GM12875 (cell line): ENCODE results near the gene MAP3K15.

Experiments used
- H3K4me3 ChIP-seq: one replicate; pipeline ENCODE4 v1.5.1; 2011; ENCODE audit warnings: low read depth, low read length, control low read depth
- TF ChIP-seq, protein P1 (sequence below): IDR thresholded peaks from 2 replicates; pipeline ENCODE4 v1.5.1; 2011; ENCODE audit warnings: low read depth, mild to moderate bottlenecking, control low read depth, inconsistent platforms, low read length, moderate library complexity, borderline replicate concordance; ENCODE audit not compliant: insufficient read depth

Gene MAP3K15

DNA sequence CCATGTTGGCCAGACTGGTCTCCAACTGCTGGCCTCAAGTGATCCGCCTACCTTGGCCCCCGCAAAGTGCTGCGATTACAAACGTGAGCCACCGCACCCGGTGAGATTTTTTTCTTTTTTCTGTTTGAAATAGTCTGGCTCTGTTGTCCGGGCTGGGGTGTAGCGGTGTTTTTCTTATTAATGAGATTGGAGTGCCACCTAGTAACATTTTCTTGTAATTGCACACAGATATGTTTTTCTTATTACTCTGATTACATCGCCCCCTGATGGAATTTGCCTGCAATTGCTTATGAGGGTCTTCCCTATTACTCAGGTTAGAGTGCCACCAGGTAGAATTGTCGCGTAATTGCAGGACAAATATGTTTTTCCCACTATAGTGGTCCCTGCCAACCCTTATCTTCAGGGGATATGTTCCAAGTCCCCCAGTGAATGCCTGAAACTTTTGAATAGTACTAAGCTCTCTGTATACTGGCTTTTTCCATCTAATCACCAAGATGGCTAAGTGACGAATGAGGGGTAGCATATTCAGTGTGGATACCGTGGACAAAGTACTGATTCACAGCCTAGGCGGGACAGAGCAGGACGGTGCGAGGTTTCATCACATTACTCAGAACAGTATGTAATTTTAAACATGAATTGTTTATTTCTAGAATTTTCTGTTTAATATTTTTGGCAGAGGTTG is 180.2 kb downstream of the MAP3K15 start:
- TF ChIP-seq, protein P1, sequence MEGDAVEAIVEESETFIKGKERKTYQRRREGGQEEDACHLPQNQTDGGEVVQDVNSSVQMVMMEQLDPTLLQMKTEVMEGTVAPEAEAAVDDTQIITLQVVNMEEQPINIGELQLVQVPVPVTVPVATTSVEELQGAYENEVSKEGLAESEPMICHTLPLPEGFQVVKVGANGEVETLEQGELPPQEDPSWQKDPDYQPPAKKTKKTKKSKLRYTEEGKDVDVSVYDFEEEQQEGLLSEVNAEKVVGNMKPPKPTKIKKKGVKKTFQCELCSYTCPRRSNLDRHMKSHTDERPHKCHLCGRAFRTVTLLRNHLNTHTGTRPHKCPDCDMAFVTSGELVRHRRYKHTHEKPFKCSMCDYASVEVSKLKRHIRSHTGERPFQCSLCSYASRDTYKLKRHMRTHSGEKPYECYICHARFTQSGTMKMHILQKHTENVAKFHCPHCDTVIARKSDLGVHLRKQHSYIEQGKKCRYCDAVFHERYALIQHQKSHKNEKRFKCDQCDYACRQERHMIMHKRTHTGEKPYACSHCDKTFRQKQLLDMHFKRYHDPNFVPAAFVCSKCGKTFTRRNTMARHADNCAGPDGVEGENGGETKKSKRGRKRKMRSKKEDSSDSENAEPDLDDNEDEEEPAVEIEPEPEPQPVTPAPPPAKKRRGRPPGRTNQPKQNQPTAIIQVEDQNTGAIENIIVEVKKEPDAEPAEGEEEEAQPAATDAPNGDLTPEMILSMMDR, result peak; percentile 67; the same call in 1 of the 2 replicates
- no peak overlapping the region for H3K4me3 ChIP-seq

DNA sequence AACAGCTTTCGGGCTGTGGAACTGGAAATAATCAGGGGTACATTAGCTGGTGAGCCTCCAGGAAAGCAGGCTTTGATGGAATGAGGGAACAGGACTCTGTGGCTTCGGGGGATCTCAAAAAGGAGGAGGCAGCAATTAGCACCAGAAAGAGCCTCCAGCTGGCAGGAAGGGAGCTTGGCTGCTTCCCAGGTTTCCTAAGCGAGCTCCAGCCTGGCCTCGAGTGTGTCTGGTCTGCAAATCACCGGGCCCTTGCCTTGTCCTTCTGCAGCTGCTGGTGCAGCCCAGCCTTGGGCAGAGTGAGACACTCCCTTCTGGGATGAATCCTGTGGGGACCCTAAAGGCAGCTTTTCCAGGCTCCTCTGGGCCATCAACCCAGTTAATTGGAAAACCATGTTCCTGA is 182.3 kb downstream of the MAP3K15 start:
- no peak overlapping the region for H3K4me3 ChIP-seq
- TF ChIP-seq, protein P1, result no peak

DNA sequence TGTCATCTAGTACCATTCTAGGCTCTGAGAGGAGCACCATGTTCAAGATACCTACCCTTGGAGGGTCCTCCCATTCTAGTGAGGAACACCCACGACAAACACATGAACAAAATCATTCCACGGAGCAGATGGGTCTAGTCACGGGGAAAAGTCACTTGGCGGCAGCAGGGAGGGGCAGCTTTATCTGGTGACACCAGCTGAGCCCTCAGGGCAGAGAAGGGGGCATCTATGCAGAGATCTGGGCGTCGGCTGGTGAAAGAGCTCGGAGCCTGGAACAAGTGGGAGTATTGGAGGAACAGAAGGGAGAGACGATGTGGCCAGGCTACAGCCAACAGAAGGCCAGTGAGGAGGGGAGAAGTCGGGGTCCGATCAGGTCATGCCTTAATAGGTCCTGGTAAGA is 183.5 kb downstream of the MAP3K15 start:
- no peak overlapping the region for H3K4me3 ChIP-seq
- TF ChIP-seq, protein P1, result no peak

DNA sequence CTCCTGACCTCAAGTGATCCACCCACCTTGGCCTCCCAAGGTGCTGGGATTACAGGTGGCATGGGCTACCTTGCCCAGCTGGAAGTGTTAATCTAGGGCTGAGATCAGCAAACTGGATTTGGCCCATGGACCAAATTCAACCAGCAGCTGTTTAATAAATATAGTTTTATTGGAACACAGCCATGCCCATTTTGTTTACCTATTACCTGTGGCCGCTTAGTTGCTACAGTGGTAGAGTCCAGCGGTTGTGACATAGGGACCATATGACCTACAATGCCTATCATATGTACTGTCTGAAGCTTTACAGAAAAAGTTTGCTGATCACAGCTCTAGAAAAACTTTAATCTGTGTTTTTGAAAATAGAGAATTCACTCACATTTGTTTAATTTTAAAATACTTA is 188.7 kb downstream of the MAP3K15 start:
- no peak overlapping the region for H3K4me3 ChIP-seq
- TF ChIP-seq, protein P1, result no peak
